Upper lobe of right lung (tissue), 1 donor: ENCODE results near the gene DARS1. TPM values are rescaled to one million over a fixed set of nuclear protein-coding genes. Genes with fewer than 3 reads are reported as not detected.
"Not testable (repeated sequence)": the region's sequence is repeated elsewhere in the genome, so short reads cannot be mapped to it uniquely, and the experiment has no call there.

Source experiments
- ATAC-seq: fragments of 200-7000 bp; cut with Tn5 transposase; one replicate; pipeline ENCODE4 v1.9.1; 2020; ENCODE audit warnings: mild to moderate bottlenecking, moderate library complexity
- DNase-seq: peaks from one replicate; pipeline ENCODE4 v3.0.0-alpha.2; 2020
- H3K27ac ChIP-seq: fragments of 200-600 bp; one replicate; pipeline ENCODE4 v1.8.0; 2022
- H3K27me3 ChIP-seq: fragments of 200-600 bp; one replicate; pipeline ENCODE4 v1.8.0; 2022; ENCODE audit warnings: mild to moderate bottlenecking
- H3K36me3 ChIP-seq: fragments of 200-600 bp; one replicate; pipeline ENCODE4 v1.8.0; 2022
- H3K4me1 ChIP-seq: fragments of 200-600 bp; one replicate; pipeline ENCODE4 v1.8.0; 2022
- H3K4me3 ChIP-seq: fragments of 200-600 bp; one replicate; pipeline ENCODE4 v1.8.0; 2022; ENCODE audit warnings: mild to moderate bottlenecking
- H3K9me3 ChIP-seq: fragments of 200-600 bp; one replicate; pipeline ENCODE4 v1.8.0; 2022
- intact Hi-C: fragments of 100-400 bp; cut with DNase I; formaldehyde crosslinking; loops from one replicate; pipeline ENCODE4 v1.11.0; 2022
- total RNA-seq: library from RNA; stranded (reverse); fragmentation: NEBNext Ultra II Directional; extraction: Animal tissue kit (Norgen Biotek cat#: 25700); gene quantifications from one replicate; pipeline ENCODE4 v1.2.1, GENCODE V29; 2021
- TF ChIP-seq, protein P1 (sequence below): fragments of 200-600 bp; IDR thresholded peaks from one replicate; pipeline ENCODE4 v1.8.0; 2022; ENCODE audit warnings: antibody characterized with exemption
- donor health status: DM: no; HTN: yes; CAD: no; lungs with severe emphysema.

The DARS1 gene
- total RNA-seq, 1 donor from 2014 or later: 55.3 TPM

DNA sequence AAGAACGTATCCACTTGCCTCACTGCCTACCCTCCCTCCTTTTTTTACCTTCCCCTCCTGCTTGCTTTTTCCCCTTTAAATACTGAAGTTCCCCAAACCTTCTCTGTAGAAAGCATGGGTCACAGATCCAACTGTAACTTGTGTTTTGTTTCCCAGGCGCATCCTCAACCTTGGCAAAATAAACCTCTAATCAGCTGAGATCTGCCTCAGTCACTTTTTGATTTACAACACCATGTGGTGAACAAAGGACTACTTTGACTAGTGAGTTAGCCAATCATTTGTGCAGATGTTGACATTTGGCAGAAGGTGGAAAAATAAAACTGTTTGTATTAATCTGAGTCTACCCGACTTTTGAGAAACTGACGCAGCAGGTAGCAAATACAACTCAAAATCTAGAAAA is 85.9 kb downstream of the DARS1 start:
- DNase-seq (no peak), ATAC-seq (no peak)
- H3K27ac ChIP-seq: no peak overlapping the region
- H3K4me1 ChIP-seq: no peaks in the 10 kb centered on the region
- no peak overlapping the region for H3K4me3 ChIP-seq
- H3K9me3 ChIP-seq: no peaks in the 10 kb centered on the region
- TF ChIP-seq, protein P1, sequence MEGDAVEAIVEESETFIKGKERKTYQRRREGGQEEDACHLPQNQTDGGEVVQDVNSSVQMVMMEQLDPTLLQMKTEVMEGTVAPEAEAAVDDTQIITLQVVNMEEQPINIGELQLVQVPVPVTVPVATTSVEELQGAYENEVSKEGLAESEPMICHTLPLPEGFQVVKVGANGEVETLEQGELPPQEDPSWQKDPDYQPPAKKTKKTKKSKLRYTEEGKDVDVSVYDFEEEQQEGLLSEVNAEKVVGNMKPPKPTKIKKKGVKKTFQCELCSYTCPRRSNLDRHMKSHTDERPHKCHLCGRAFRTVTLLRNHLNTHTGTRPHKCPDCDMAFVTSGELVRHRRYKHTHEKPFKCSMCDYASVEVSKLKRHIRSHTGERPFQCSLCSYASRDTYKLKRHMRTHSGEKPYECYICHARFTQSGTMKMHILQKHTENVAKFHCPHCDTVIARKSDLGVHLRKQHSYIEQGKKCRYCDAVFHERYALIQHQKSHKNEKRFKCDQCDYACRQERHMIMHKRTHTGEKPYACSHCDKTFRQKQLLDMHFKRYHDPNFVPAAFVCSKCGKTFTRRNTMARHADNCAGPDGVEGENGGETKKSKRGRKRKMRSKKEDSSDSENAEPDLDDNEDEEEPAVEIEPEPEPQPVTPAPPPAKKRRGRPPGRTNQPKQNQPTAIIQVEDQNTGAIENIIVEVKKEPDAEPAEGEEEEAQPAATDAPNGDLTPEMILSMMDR: no peak
- intact Hi-C loops: no loop called here
- H3K27me3 ChIP-seq: no peaks in the 10 kb centered on the region
- H3K36me3 ChIP-seq: no peaks in the 10 kb centered on the region

DNA sequence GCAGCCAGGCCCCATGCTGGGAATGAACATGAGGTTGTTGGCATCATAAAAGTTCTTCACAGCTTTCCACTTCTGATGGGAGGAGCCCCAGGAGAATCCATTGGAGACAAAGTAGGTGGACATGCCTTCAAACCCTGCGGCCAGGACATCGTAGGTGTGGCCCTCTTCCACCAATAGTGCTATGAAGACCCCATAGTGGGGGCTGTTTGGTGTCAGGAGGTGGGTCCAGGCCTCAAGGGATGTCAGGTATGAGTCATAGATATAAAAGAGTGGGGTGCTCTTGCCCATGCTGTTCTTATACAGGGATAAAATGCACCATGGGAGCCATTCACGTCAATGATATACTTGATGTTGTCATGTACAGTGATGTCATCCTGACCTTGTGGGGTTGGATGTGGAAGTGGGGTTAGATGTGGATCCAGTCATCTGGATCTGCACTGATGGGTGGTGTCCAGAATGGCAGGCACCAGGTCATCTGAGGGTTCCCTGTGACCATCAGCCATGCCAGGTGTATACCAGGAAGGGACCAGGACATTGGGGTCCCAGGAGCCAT is 87.1 kb downstream of the DARS1 start:
- Histone ChIP-seq H3K9me3 (no peaks in the 10 kb centered on the region), H3K27ac (no peak overlapping the region), H3K36me3 (no peaks in the 10 kb centered on the region), H3K4me1 (no peaks in the 10 kb centered on the region), H3K4me3 (no peak overlapping the region), H3K27me3 (no peaks in the 10 kb centered on the region)
- DNase-seq: no peak
- TF ChIP-seq, protein P1: no peak
- no peak for ATAC-seq
- intact Hi-C loops: no loop called here

DNA sequence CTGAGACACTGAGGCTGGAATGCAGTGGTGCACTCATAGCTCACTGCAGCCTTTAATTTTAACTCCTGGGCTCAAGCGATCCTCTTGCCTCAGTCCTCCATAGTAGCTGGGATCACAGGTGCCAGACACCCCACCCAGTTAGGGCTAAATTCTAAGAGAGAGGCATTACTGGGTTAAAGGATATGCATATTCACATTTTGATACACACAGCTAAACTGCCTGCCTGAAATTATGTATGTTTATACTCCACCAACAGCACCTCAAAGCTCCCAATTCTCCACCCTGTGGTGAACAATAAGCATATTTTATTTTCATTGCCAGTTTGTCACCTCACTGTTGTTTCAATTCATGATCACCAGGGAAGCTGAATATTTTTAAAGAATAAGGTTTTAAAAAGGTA is 90.5 kb downstream of the DARS1 start:
- TF ChIP-seq, protein P1: no peak
- Histone ChIP-seq H3K4me3 (no peak overlapping the region), H3K27me3 (no peaks in the 10 kb centered on the region), H3K4me1 (no peaks in the 10 kb centered on the region), H3K36me3 (no peaks in the 10 kb centered on the region), H3K27ac (no peak overlapping the region), H3K9me3 (no peaks in the 10 kb centered on the region)
- intact Hi-C loops: no loop called here
- ATAC-seq (no peak), DNase-seq (no peak)

DNA sequence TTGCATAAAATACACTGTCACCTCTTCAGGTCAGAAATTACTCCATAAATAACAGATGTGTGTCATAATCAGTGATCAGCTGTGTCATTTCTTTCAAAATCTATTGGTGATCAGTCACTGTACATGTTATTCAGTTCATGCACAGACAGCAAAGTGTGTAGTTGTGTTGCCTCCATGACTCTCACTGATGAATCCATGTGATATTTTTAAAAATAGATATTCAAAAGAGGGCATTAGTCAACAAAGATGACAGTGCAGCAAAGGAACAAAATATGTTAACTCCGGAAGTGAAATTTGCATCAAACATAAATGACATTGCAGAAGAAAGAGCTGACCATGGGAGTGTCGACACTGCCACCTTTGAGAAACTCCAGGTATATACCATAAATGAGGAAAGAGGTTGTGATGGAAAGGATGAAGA is 92.0 kb downstream of the DARS1 start:
- H3K9me3 ChIP-seq: no peaks in the 10 kb centered on the region
- no peak for DNase-seq
- TF ChIP-seq, protein P1: no peak
- no peaks in the 10 kb centered on the region for H3K36me3 ChIP-seq
- no peaks in the 10 kb centered on the region for H3K4me1 ChIP-seq
- no peak overlapping the region for H3K4me3 ChIP-seq
- no peak overlapping the region for H3K27ac ChIP-seq
- H3K27me3 ChIP-seq: no peaks in the 10 kb centered on the region
- intact Hi-C loops: no loop called here
- ATAC-seq: no peak

DNA sequence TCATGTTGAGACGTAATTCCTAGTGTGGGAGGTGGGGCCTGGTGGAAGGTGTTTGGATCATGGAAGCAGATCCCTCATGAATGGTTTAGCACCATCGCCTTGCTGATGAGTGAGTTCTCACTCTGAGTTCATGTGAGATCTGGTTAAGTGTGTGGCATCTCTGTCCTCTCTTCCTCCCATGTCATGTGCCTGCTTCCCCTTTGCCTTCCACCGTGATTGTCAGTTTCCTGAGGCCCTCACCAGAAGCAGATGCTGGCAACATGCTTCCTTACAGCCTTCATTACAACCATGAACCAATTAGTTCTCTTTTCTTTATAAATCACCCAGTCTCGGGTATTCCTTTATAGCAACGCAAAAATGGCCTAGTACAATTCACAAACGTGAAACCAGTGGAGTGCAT is 94.6 kb downstream of the DARS1 start:
- TF ChIP-seq, protein P1: no peak
- H3K4me3 ChIP-seq: no peak overlapping the region
- H3K27ac ChIP-seq: no peak overlapping the region
- H3K4me1 ChIP-seq: no peaks in the 10 kb centered on the region
- intact Hi-C loops: no loop called here
- H3K27me3 ChIP-seq: no peaks in the 10 kb centered on the region
- no peaks in the 10 kb centered on the region for H3K36me3 ChIP-seq
- ATAC-seq (peak; percentile 67), DNase-seq (no peak)
- H3K9me3 ChIP-seq: no peaks in the 10 kb centered on the region

DNA sequence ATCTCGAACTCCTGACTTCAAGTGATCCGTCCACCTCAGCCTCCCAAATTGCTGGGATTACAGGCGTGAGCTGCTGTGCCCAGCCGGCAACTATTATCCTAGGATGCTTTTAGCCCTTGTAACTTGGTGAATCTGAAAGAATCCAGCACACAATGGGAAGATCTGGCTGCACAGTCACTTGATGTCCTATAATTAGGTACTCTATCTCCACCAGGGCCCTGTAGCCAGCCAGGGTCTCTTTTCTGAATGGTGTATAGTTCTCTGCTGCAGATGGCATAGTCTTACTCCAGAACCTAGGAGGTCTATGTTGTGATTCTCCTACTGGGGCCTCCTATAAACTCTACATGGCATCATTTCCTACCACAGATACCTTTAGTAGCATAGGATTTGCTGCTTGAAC is 95.3 kb downstream of the DARS1 start:
- Histone ChIP-seq H3K4me3 (no peak overlapping the region), H3K9me3 (no peaks in the 10 kb centered on the region), H3K4me1 (no peaks in the 10 kb centered on the region), H3K27me3 (no peaks in the 10 kb centered on the region), H3K36me3 (no peaks in the 10 kb centered on the region), H3K27ac (no peak overlapping the region)
- DNase-seq (no peak), ATAC-seq (no peak)
- TF ChIP-seq, protein P1: no peak
- intact Hi-C loops: no loop called here

DNA sequence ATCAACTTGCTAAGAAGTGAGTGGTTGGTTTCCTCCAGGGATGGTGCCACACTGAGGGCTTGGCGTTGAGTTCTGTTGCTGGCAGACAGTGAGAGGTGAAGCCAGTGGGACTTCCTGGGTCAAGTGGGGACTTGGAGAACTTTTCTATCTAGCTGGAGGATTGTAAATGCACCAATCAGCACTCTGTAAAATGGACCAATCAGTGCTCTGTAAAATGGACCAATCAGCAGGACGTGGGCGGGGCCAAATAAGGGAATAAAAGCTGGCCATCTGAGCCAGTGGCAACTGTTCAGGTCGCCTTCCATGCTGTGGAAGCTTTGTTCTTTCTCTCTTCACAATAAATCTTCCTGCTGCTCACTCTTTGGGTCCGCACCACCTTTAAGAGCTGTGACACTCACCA is 96.8 kb downstream of the DARS1 start:
- DNase-seq, H3K36me3 ChIP-seq, H3K4me1 ChIP-seq, H3K27me3 ChIP-seq, H3K4me3 ChIP-seq, ATAC-seq, H3K9me3 ChIP-seq, H3K27ac ChIP-seq, intact Hi-C loops: not testable (repeated sequence)
